Measurements from ENCODE around the gene PLOD2.

PLOD2 gene

GRCh38 chr3:146166415-146166821 lies 5.4 kb upstream of the PLOD2 start:
- no peak for DNase-seq (ENCODE audit: low spot score)

- DNase-seq (ENCODE audit: low spot score): no peak
These were observed 4.9 kb upstream of the PLOD2 start for GRCh38 chr3:146165877-146166276.

DNA sequence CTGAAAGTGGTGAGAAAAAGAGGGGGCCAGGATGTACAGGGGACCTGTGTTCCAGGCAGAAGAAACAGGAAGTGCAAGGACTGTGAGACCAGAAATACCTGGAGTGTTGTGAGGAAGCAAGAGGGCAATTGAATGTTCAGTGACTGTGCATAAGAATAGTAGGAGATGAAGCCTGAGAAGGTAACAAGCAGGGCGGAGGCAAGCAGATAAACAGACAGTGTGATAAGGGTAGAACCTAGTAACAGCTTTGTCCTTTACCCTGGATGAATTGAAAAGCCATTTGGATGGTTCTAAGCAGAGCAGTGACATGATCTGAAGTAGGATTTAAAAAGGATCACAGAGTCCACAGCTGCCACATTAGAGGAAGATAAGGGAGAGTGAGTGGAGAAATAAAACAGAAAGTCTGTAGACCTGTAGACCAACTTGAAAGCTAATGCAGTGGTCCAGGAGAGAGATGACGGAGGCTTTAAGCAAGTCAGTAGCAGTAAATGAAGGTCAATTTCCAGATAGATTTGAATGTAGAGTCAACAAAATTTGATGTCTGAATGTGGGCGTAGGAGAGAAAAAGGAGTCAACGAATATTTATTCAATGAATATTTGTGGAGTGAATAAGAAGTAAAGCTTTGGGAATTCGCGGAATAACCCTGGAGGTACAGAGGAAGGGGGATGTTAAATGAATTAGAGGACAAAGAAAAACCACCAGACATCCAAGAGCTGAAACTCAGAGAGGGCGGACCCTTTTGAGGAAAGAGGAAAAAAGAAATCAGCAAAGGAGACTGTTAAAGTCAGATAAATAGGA lies 4.2 kb upstream of the PLOD2 start:
- no peak for DNase-seq (ENCODE audit: low spot score)

- DNase-seq (ENCODE audit: low spot score): no peak
These were observed 3.5 kb upstream of the PLOD2 start for GRCh38 chr3:146164506-146164905.

- no peak for DNase-seq (ENCODE audit: low spot score)
These were observed 3.1 kb upstream of the PLOD2 start for GRCh38 chr3:146164071-146164470.

GRCh38 chr3:146163584-146163983 lies 2.6 kb upstream of the PLOD2 start:
- no peak for DNase-seq (ENCODE audit: low spot score)

GRCh38 chr3:146162561-146162960 lies 1.6 kb upstream of the PLOD2 start:
- no peak for DNase-seq (ENCODE audit: low spot score)

DNA sequence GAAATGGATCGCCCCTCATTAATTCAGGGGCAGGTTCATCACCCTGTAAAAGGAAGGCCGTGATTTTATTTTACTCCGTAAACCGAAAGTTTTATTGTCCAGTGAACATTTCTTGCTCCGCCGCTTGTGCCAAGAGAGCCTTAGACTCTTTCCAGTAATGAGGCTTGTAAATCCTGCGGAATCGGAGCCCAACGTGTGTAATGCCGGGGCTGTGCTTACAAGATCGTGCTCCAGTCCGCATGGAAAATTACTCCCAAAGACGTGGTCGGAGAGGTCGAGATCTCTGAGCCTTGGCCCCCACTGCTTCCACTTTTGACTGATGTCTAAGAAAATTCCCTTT lies 649 bp upstream of the PLOD2 start:
- no peak for DNase-seq (ENCODE audit: low spot score)

DNA sequence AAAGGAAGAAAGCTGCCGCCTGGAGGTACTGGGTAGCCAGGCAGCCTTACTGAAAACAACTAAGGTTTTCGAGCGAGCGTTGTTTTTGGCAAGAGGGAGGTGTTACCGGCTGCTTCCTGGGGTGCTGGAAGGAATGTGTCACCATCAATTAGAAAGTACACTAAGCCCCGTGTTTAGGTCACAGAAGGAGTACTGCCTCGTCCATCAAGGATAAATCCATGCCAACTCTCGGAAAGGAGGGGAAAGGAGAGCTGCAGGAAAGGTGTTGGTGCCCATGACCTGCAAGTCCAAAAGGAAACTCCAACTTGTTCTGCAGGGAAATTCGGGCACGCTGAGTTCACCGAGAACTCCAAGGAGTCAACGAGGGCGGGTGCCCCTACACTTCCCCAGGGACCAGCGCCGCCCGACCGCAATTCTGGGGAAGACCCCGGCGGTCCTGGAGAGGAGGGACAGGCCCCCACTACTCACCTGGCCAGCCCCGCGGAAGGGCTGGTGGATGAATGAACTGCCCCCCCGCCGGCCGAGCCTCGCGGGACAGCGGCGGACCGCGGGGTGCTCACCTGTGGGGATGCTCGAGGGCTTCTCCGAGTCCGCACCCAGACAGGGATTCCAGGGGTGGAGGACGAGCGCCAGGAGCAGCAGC lies 542 bp downstream of the PLOD2 start:
- peak; percentile 11 for DNase-seq (ENCODE audit: low spot score)

DNA sequence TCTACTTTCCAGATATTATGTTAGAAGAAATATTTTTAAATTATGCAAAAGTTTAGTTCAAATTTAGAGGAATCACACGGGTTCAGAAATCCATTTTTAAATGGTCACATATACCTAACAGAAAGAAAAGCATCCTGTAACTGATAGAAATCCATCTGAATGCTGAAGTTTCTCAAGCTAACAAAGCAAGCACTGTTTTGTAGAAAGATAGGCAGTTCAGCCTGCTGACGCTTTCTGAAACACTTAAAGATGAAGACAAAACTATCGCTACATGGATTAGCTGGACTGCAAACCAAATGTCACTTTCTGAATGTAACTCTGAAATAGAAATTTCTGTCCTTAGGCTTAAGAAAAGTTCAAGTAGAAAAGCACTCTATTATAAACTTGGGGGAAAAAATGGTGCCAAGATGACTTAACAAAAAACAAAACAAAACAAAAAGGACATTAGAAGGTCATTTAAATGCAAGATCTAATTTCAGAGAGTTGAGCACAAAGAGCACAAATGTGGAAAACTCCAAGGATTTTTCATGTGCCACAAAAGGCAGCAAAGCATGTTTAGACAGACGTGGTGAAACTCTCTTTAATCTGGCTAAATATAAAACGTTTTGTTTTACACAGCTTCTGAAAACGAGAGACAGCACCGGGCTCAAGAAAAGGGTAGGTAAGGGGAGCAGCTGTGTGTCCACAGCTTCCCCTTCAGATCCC lies 1.2 kb downstream of the PLOD2 start:
- no peak for DNase-seq (ENCODE audit: low spot score)

- no peak for DNase-seq (ENCODE audit: low spot score)
These were observed 1.9 kb downstream of the PLOD2 start for GRCh38 chr3:146159037-146159436.

GRCh38 chr3:146157325-146158060 lies 3.5 kb downstream of the PLOD2 start:
- DNase-seq (ENCODE audit: low spot score): no peak

DNA sequence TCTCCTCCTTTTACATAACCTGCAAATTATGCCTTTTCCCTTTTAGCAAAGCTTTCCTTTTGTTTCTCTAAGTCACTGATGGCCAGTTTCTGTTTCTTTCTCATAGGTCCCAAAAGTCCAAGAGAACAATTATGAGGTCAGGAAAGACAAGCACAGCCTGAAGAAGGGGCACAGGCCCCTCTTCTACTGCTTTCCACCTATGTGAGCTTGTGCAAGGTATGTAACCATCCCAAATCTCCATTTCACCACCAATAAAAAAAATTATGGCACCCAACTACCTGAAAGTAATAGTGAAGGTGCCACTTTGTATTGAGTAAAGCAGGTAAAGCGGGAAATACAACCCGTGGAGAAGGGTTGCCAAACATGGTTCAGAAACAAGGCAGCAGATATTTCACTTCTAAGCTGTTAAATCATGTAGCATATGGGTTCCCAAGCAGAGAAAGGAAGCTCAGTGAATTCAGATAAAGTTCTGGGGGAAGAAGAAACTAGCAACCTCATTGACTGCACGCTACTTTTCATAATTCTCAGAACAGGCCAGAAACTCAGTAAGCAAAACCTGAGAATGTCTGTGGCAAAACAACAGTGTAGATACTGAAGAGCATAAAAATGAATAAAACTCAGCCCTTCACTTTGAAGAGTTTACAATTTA lies 4.2 kb downstream of the PLOD2 start:
- DNase-seq (ENCODE audit: low spot score): no peak

GRCh38 chr3:146156095-146156494 lies 4.9 kb downstream of the PLOD2 start:
- DNase-seq (ENCODE audit: low spot score): no peak

GRCh38 chr3:146154995-146155394 lies 6.0 kb downstream of the PLOD2 start:
- DNase-seq (ENCODE audit: low spot score): no peak

- no peak for DNase-seq (ENCODE audit: low spot score)
These were observed 6.7 kb downstream of the PLOD2 start for GRCh38 chr3:146154316-146154715.

DNA sequence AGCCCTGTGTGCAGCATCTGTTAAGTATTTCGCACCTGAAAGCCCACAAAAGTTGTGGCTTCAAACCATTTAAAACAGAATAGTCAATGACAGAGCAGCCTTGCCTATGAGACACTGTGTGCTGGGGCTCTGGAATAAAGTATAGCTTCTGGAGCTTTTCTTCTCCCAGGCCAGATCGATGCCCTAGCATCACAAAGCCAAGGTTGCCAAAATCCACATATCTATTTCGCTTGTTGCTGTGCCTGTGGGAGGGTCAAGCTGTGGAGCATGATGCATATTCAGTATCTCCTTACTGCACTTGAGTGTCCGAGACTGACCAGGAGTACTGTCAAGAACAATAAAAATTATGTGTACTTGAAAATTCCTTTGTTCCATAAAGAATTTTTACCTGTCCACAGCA lies 7.6 kb downstream of the PLOD2 start:
- DNase-seq (ENCODE audit: low spot score): no peak

DNA sequence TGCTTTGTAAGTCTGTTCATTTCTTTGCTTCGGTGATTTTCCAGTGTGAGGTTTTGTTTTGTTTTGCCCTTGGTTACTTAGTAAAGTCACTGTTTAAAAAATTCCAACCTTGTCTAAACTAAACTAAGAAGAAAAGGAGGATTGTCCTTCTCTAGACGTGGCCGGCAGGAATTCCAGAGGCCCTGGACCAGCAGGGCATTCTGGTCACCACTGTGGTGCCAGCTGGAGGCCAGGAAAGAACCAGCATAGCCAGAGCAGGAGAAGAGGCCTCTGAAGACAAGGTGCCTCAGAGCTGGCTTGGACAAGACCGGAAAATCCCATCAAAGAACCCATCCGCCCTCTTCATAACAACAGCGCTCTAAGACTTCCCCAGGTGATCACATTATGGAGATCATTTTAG lies 8.2 kb downstream of the PLOD2 start:
- no peak for DNase-seq (ENCODE audit: low spot score)

- no peak for DNase-seq (ENCODE audit: low spot score)
These were observed 12.5 kb downstream of the PLOD2 start for GRCh38 chr3:146148468-146148931.

GRCh38 chr3:146145642-146146041 lies 15.3 kb downstream of the PLOD2 start:
- no peak for DNase-seq (ENCODE audit: low spot score)

DNA sequence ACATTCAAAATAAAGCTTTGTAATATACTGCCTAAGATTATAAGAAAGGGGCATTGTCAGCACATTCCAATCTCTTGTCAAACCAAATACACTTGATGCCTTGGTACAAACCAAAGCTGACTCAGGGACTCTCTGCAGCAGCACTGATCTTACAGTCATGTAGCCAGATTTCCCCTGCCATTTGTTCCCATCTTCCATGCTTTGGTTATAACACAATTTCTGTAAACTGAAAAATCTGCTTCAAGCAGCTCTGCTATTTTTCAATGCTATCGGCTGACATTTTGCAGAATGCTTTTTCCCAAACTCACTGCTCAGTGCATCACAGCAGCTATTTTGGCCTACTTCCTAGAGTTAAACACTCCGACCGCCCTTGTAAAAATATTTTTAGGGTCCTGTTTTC lies 18.2 kb downstream of the PLOD2 start:
- DNase-seq (ENCODE audit: low spot score): no peak

- no peak for DNase-seq (ENCODE audit: low spot score)
These were observed 21.3 kb downstream of the PLOD2 start for GRCh38 chr3:146139586-146140110.
